Lower lobe of right lung (tissue), 2 donors: Measurements from ENCODE around the gene PATJ. TPM values are rescaled to one million over a fixed set of nuclear protein-coding genes. Genes with fewer than 3 reads are reported as not detected.

Experiments
- ATAC-seq, 2 donors: fragments of 200-7000 bp; cut with Tn5 transposase; one replicate each; pipeline ENCODE4 v1.9.1; 2020 to 2022; ENCODE audit warnings: mild to moderate bottlenecking in 2 of 2, moderate library complexity in 2 of 2
- DNase-seq: peaks from one replicate; pipeline ENCODE4 v3.0.0-alpha.2; 2020
- H3K27ac ChIP-seq: fragments of 200-600 bp; one replicate; pipeline ENCODE4 v1.8.0; 2022
- H3K27me3 ChIP-seq: fragments of 200-600 bp; one replicate; pipeline ENCODE4 v1.8.0; 2022; ENCODE audit warnings: low read depth
- H3K36me3 ChIP-seq: fragments of 200-600 bp; one replicate; pipeline ENCODE4 v1.8.0; 2022; ENCODE audit warnings: mild to moderate bottlenecking
- H3K4me1 ChIP-seq: fragments of 200-600 bp; one replicate; pipeline ENCODE4 v1.8.0; 2022
- H3K4me3 ChIP-seq: fragments of 200-600 bp; one replicate; pipeline ENCODE4 v1.8.0; 2022; ENCODE audit warnings: mild to moderate bottlenecking
- H3K9me3 ChIP-seq: fragments of 200-600 bp; one replicate; pipeline ENCODE4 v1.8.0; 2022
- intact Hi-C: fragments of 100-400 bp; cut with DNase I; formaldehyde crosslinking; loops from one replicate; pipeline ENCODE4 v1.11.0; 2022
- total RNA-seq: library from RNA; stranded (reverse); fragmentation: NEBNext Ultra II Directional; extraction: Animal tissue kit (Norgen Biotek cat#: 25700); gene quantifications from one replicate; pipeline ENCODE4 v1.2.1, GENCODE V29; 2021
- TF ChIP-seq, protein P1 (sequence below): fragments of 200-600 bp; IDR thresholded peaks from one replicate; pipeline ENCODE4 v1.8.0; 2022; ENCODE audit warnings: antibody characterized with exemption, mild to moderate bottlenecking
- donor health status: DM: no; HTN: yes; CAD: no; lungs with severe emphysema.

Gene PATJ
- total RNA-seq, 1 donor from 2014 or later = 63.9 TPM

DNA sequence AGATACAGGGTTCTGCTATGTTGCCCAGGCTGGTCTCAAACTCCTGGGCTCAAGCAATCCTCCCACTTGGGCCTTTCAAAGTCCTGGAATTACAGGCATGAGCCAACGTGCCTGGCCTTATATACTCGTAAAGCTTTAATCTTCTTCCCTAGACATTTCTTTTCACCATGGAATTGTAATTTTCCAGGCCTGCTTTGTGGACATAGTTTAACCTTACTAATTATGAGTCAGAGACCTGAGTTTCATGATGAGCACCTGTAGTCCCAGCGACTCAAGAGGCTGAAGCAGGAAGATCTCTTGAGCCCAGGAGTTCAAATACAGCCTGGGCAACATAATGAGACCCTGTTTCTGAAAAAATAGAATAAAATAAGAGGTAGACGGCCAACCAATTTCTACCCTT lies 12.3 kb downstream of the PATJ start:
- Histone ChIP-seq H3K36me3 (no peaks in the 10 kb centered on the region), H3K4me1 (peaks cover 5% of the 10 kb centered on the region), H3K9me3 (no peaks in the 10 kb centered on the region), H3K4me3 (no peak overlapping the region), H3K27ac (no peak overlapping the region), H3K27me3 (no peaks in the 10 kb centered on the region)
- intact Hi-C loops = no loop called here
- DNase-seq = no peak
- ATAC-seq = no peak
- TF ChIP-seq, protein P1, sequence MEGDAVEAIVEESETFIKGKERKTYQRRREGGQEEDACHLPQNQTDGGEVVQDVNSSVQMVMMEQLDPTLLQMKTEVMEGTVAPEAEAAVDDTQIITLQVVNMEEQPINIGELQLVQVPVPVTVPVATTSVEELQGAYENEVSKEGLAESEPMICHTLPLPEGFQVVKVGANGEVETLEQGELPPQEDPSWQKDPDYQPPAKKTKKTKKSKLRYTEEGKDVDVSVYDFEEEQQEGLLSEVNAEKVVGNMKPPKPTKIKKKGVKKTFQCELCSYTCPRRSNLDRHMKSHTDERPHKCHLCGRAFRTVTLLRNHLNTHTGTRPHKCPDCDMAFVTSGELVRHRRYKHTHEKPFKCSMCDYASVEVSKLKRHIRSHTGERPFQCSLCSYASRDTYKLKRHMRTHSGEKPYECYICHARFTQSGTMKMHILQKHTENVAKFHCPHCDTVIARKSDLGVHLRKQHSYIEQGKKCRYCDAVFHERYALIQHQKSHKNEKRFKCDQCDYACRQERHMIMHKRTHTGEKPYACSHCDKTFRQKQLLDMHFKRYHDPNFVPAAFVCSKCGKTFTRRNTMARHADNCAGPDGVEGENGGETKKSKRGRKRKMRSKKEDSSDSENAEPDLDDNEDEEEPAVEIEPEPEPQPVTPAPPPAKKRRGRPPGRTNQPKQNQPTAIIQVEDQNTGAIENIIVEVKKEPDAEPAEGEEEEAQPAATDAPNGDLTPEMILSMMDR = no peak

DNA sequence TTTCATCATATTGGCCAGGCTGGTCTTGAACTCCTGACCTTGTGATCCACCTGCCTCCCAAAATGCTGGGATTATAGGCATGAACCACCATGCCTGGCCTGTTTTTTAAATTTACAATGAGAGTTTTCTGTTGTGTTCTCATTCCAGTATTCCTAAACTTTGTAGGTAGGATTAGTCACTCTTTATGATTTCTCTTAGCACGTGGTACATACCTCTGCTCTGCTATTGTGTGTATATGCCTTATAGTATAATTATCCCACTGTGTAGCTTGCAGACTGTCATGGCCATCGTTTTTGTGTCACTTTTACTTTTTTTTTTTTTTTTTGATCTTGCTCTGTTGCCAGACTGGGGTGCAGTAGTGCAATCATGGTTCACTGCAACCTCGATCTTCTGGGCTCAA lies 14.5 kb downstream of the PATJ start:
- TF ChIP-seq, protein P1 = no peak
- ATAC-seq = no peak
- Histone ChIP-seq H3K27me3 (no peaks in the 10 kb centered on the region), H3K9me3 (no peaks in the 10 kb centered on the region), H3K36me3 (no peaks in the 10 kb centered on the region), H3K4me3 (no peak overlapping the region), H3K4me1 (peaks cover 5% of the 10 kb centered on the region), H3K27ac (no peak overlapping the region)
- DNase-seq = no peak
- intact Hi-C loops = no loop called here

DNA sequence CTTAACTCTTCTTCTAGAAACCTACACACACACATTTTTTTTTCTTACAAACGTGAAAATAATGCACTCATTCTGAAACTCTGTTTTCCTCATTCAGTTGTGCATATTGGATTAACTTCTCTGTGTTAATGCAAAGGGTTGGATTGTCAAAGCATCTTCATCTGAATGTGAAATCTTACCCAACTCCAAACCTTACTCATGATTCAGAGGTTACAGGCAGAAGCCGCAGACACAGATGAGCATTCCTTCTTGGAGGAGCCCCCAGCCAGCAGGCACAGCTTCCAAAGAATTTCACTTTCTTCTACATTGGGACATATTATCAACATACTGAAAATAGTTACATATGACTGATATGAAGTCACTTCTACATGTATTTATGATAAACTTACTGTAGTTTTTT lies 15.7 kb downstream of the PATJ start:
- TF ChIP-seq, protein P1 = no peak
- H3K9me3 ChIP-seq = no peaks in the 10 kb centered on the region
- H3K27me3 ChIP-seq = no peaks in the 10 kb centered on the region
- peaks cover 5% of the 10 kb centered on the region for H3K4me1 ChIP-seq
- no peak overlapping the region for H3K4me3 ChIP-seq
- DNase-seq = no peak
- no peak overlapping the region for H3K27ac ChIP-seq
- no peaks in the 10 kb centered on the region for H3K36me3 ChIP-seq
- intact Hi-C loops = no loop called here
- no peak for ATAC-seq

DNA sequence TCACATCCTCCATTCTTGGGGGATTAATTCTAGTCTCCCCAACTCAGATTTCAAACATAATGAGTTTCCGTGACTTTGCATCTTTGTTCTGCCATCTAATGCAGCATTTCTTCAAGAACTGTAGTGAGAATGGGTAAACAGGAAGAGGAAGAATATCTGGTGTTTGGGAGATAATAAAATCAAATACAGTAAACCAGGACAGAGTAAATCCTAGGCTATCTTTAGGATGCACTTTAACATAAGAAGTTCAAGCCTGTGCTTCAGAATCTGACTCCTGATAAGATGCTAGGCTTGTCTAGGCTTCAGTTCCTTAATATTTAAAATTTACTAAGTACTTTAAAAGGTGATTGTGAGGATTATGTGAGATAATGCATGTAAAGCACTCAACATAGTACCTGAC lies 27.9 kb downstream of the PATJ start:
- TF ChIP-seq, protein P1 = no peak
- Histone ChIP-seq H3K27me3 (no peaks in the 10 kb centered on the region), H3K4me1 (no peaks in the 10 kb centered on the region), H3K36me3 (peaks cover 28% of the 10 kb centered on the region), H3K9me3 (no peaks in the 10 kb centered on the region), H3K27ac (no peak overlapping the region), H3K4me3 (no peak overlapping the region)
- intact Hi-C loops = no loop called here
- ATAC-seq = no peak
- DNase-seq = no peak

DNA sequence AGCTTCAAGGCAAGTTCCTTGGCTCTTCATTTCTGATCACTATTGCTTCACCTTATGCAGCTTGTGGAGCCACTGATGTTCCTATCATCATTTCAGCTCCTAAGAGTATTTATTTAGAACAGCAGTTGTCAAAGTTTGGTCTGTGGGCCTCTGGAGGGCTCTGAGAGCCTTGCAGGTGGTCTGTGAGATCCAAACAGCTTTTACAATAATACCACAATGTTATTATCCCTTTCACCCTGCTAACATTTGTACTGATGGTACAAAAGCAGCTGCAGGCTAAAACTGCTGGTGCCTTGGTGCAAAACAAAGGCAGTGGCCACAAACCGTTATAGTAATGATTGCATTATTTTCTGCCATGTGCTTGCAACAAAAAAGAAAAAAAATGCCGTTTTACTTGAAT lies 33.8 kb downstream of the PATJ start:
- H3K27ac ChIP-seq = no peak overlapping the region
- no peaks in the 10 kb centered on the region for H3K4me1 ChIP-seq
- TF ChIP-seq, protein P1 = no peak
- ATAC-seq (no peak), DNase-seq (no peak)
- H3K4me3 ChIP-seq = no peak overlapping the region
- intact Hi-C loops = no loop called here
- H3K36me3 ChIP-seq = peaks cover 7% of the 10 kb centered on the region
- H3K9me3 ChIP-seq = no peaks in the 10 kb centered on the region
- H3K27me3 ChIP-seq = no peaks in the 10 kb centered on the region

DNA sequence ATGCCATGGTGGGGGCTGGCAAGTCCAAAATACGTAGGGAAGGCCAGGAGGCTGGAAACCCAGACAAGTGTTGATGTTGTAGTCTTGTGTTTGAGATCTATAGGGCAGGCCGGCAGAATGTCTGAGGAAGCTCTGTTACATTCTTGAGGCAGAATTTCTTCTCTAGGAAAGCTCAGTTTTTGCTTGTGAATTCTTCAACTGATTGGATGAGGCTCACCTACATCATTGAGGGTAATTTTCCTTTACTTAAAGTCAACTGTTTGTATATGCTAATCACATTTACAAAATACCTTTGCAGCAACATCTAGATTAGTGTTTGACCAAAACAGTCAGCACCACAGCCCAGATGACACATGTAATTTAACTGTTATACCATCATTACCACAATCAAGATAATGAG lies 37.0 kb downstream of the PATJ start:
- H3K27me3 ChIP-seq = no peaks in the 10 kb centered on the region
- H3K9me3 ChIP-seq = no peaks in the 10 kb centered on the region
- DNase-seq = no peak
- ATAC-seq = no peak
- TF ChIP-seq, protein P1 = no peak
- no peak overlapping the region for H3K4me3 ChIP-seq
- intact Hi-C loops = no loop called here
- no peak overlapping the region for H3K27ac ChIP-seq
- peaks cover 7% of the 10 kb centered on the region for H3K36me3 ChIP-seq
- H3K4me1 ChIP-seq = no peaks in the 10 kb centered on the region
